ENCODE results near the gene CCDC92. TPM values are rescaled to one million over a fixed set of nuclear protein-coding genes. Genes with fewer than 3 reads are reported as not detected.

Gene CCDC92
- total and polyA plus RNA-seq, 2 donors (not counting 1 experiment from before 2014, with no cell fraction given): 26.6 to 36.2 TPM

DNA sequence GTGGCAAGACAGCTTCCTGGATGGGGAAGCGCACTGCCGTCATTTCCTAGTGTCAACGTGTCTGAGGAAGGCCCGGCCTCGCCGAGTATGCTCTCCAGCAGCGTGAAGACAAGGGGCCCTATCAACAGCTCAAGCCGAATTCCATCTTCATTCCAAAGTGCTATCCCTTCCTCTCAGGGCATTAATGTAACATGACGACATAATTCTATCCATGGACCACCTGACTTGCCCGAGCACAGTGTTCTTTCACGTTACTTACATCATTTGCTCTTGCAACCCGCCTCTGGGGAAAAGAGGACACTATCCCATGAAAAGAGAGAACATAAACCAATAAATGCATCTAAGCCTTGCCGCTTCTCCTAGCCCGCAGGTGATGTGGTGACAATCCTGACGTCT lies 22.9 kb downstream of the CCDC92 start:
- Histone ChIP-seq H3K27ac (ENCODE audit: low read length in 2 of 2) (no peak overlapping the region), H3K9ac (ENCODE audit: low read length) (no peak overlapping the region), H3K79me2 (ENCODE audit: control insufficient read depth, insufficient read depth, low read length) (peaks cover 8% of the 10 kb centered on the region), H2AFZ (ENCODE audit: insufficient read depth, low read depth, low read length, poor library complexity, severe bottlenecking) (no peak overlapping the region), H4K20me1 (ENCODE audit: control insufficient read depth, insufficient read depth, low read length, poor library complexity, severe bottlenecking) (peaks cover 6% of the 10 kb centered on the region), H3K27me3 (replicated peaks in 1 of 4; ENCODE audit: control extremely low read depth in 1 of 4, control insufficient read depth in 3 of 4, insufficient read depth in 4 of 4, low read length in 3 of 4) (no peaks in the 10 kb centered on the region), H3K9me3 (ENCODE audit: control extremely low read depth in 1 of 3, control insufficient read depth in 2 of 3, insufficient read depth in 1 of 3, low read length in 2 of 3) (no peaks in the 10 kb centered on the region), H3K4me2 (replicated peaks; ENCODE audit: low read depth, low read length, poor library complexity, severe bottlenecking) (no peak overlapping the region), H3K4me1 (ENCODE audit: control insufficient read depth in 2 of 2, insufficient read depth in 2 of 2, low read length in 2 of 2) (no peaks in the 10 kb centered on the region), H3K36me3 (replicated peaks in 1 of 2; ENCODE audit: control extremely low read depth in 1 of 2, control insufficient read depth in 1 of 2, extremely low read depth in 1 of 2, insufficient read depth in 2 of 2, low read length in 1 of 2) (peaks cover 2 to 8% of the 10 kb centered on the region in 2 experiments), H3K4me3 (ENCODE audit: control extremely low read depth in 1 of 5, extremely low read depth in 1 of 5, insufficient read depth in 1 of 5, low read depth in 2 of 5, low read length in 4 of 5) (no peak overlapping the region)
- ATAC-seq (ENCODE audit: low read depth): no peak
- DNase-seq: no peak
- TF ChIP-seq CTCF (IDR thresholded peaks at IDR 0.05) (no peak), EZH2 (IDR thresholded peaks at IDR 0.05; ENCODE audit: borderline replicate concordance, insufficient read depth, low read depth, low read length, poor library complexity, severe bottlenecking) (no peak)
- Mint-ChIP-seq H3K4me3 (no peak overlapping the region), H3K9me3 (ENCODE audit: insufficient read depth) (no peaks in the 10 kb centered on the region), H3K27me3 (no peaks in the 10 kb centered on the region), H3K27ac (no peak overlapping the region), H3K4me1 (no peaks in the 10 kb centered on the region)
- ChIA-PET POLR2A (no interaction called here), CTCF (interaction anchor here (0.5 kb wide), 1 partner anchor 28 kb away, joined by 3 read pairs; no protein-coding TSS in a partner anchor)
- intact Hi-C loops (cut with micrococcal nuclease): no loop called here
- WGBS (ENCODE audit: insufficient coverage): 95% methylated on average over 15 of the region's 15 CpGs

GRCh38 chr12:123948796-123949769 lies 23.5 kb downstream of the CCDC92 start:
- Histone ChIP-seq H3K27me3 (replicated peaks in 1 of 4; ENCODE audit: control extremely low read depth in 1 of 4, control insufficient read depth in 3 of 4, insufficient read depth in 4 of 4, low read length in 3 of 4) (no peaks in the 10 kb centered on the region), H3K9me3 (ENCODE audit: control extremely low read depth in 1 of 3, control insufficient read depth in 2 of 3, insufficient read depth in 1 of 3, low read length in 2 of 3) (no peaks in the 10 kb centered on the region), H3K4me2 (replicated peaks; ENCODE audit: low read depth, low read length, poor library complexity, severe bottlenecking) (no peak overlapping the region), H3K36me3 (replicated peaks in 1 of 2; ENCODE audit: control extremely low read depth in 1 of 2, control insufficient read depth in 1 of 2, extremely low read depth in 1 of 2, insufficient read depth in 2 of 2, low read length in 1 of 2) (peaks cover 3 to 12% of the 10 kb centered on the region in 2 experiments), H3K4me1 (ENCODE audit: control insufficient read depth in 2 of 2, insufficient read depth in 2 of 2, low read length in 2 of 2) (no peaks in the 10 kb centered on the region), H3K4me3 (ENCODE audit: control extremely low read depth in 1 of 5, extremely low read depth in 1 of 5, insufficient read depth in 1 of 5, low read depth in 2 of 5, low read length in 4 of 5) (no peak overlapping the region), H2AFZ (ENCODE audit: insufficient read depth, low read depth, low read length, poor library complexity, severe bottlenecking) (no peak overlapping the region), H3K9ac (ENCODE audit: low read length) (no peak overlapping the region), H3K79me2 (ENCODE audit: control insufficient read depth, insufficient read depth, low read length) (peaks cover 8% of the 10 kb centered on the region), H4K20me1 (ENCODE audit: control insufficient read depth, insufficient read depth, low read length, poor library complexity, severe bottlenecking) (peaks cover 6% of the 10 kb centered on the region), H3K27ac (ENCODE audit: low read length in 2 of 2) (no peak overlapping the region)
- no peak overlapping the region for H3K4me3 Mint-ChIP-seq
- ATAC-seq (ENCODE audit: low read depth): no peak
- DNase-seq: no peak
- CTCF ChIA-PET: no interaction called here
- POLR2A ChIA-PET: no interaction called here
- no peaks in the 10 kb centered on the region for H3K27me3 Mint-ChIP-seq
- H3K9me3 Mint-ChIP-seq (ENCODE audit: insufficient read depth): no peaks in the 10 kb centered on the region
- WGBS (ENCODE audit: insufficient coverage): 93% methylated on average over 19 of the region's 19 CpGs
- no peak overlapping the region for H3K27ac Mint-ChIP-seq
- TF ChIP-seq CTCF (IDR thresholded peaks at IDR 0.05): no peak
- TF ChIP-seq EZH2 (IDR thresholded peaks at IDR 0.05; ENCODE audit: borderline replicate concordance, insufficient read depth, low read depth, low read length, poor library complexity, severe bottlenecking): no peak
- intact Hi-C loops (cut with micrococcal nuclease): no loop called here
- H3K4me1 Mint-ChIP-seq: no peaks in the 10 kb centered on the region
